SK-N-SH (cell line): Measurements from ENCODE around the gene PRKCQ. TPM values are rescaled to one million over a fixed set of nuclear protein-coding genes. Genes with fewer than 3 reads are reported as not detected.

Experiments used
- CTCF ChIA-PET: fragments of 300-600, 350-600 bp; formaldehyde crosslinking; extraction: SDS; loops from one replicate; lab custom pipeline; 2021; lab: Yijun Ruan, JAX
- POLR2A ChIA-PET: fragments of 350-600 bp; sonication (Branson Sonifier 250); formaldehyde crosslinking; extraction: SDS; loops from one replicate; lab custom pipeline; 2020; ENCODE audit warnings: antibody characterized with exemption, inconsistent platforms; lab: Yijun Ruan, JAX
- DNase-seq: peaks from one replicate; pipeline ENCODE4 v3.0.0; 2012
- H2AFZ ChIP-seq: fragments of 200-600 bp; sonication (generic); 2 replicates; pipeline ENCODE4 v1.8.1; 2016; ENCODE audit warnings: antibody characterized with exemption, mild to moderate bottlenecking, low read depth
- H3F3A ChIP-seq: fragments of 200-600 bp; sonication (generic); replicated peaks from 2 replicates; pipeline ENCODE3; 2016; ENCODE audit warnings: antibody characterized with exemption, mild to moderate bottlenecking; ENCODE audit not compliant: insufficient read depth
- H3K27ac ChIP-seq, 2 experiments: fragments of 200-500 bp in 1 of 2; fragments of 200-600 bp in 1 of 2; sonication (Bioruptor generic) in 1 of 2; sonication (generic), shearing (Covaris generic) in 1 of 2; 2 replicates each; pipeline versions ENCODE4 v1.5.1 to v1.6.1; 2014 to 2016; ENCODE audit warnings: low read depth in 2 of 2, inconsistent platforms in 1 of 2, low read length in 1 of 2, mild to moderate bottlenecking in 1 of 2, mixed read lengths in 1 of 2
- H3K27me3 ChIP-seq: fragments of 200-600 bp; sonication (generic), shearing (Covaris generic); 2 replicates; pipeline ENCODE4 v1.6.1; 2016; ENCODE audit warnings: mixed run types; ENCODE audit not compliant: insufficient read depth
- H3K36me3 ChIP-seq, 2 experiments: fragments of 200-500 bp in 1 of 2; fragments of 200-600 bp in 1 of 2; sonication (Bioruptor generic) in 1 of 2; sonication (generic) in 1 of 2; replicated peaks in 1 of 2; 2 replicates each; pipeline versions ENCODE3 to v1.5.1; 2014 to 2016; ENCODE audit warnings: low read length in 1 of 2, mild to moderate bottlenecking in 1 of 2; ENCODE audit not compliant: insufficient read depth in 2 of 2, control insufficient read depth in 1 of 2
- H3K4me1 ChIP-seq, 2 experiments: fragments of 200-500 bp in 1 of 2; fragments of 200-600 bp in 1 of 2; sonication (Bioruptor generic) in 1 of 2; sonication (generic), shearing (Covaris generic) in 1 of 2; 2 replicates each; pipeline versions ENCODE4 v1.5.1 to v1.6.1; 2014 to 2016; ENCODE audit warnings: low read depth in 1 of 2, low read length in 1 of 2, mixed run types in 1 of 2; ENCODE audit not compliant: insufficient read depth in 2 of 2, control insufficient read depth in 1 of 2
- H3K4me2 ChIP-seq: fragments of 200-600 bp; sonication (generic), shearing (Covaris generic); 2 replicates; pipeline ENCODE4 v1.6.1; 2017; ENCODE audit warnings: mixed run types
- H3K4me3 ChIP-seq, 2 experiments: fragments of 200-500 bp in 1 of 2; fragments of 200-600 bp in 1 of 2; sonication (Bioruptor generic) in 1 of 2; sonication (generic), shearing (Covaris generic) in 1 of 2; 2 replicates each; pipeline versions ENCODE4 v1.5.1 to v1.8.1; 2014 to 2016; ENCODE audit warnings: low read depth in 2 of 2, inconsistent platforms in 1 of 2, low read length in 1 of 2, mild to moderate bottlenecking in 1 of 2, mixed read lengths in 1 of 2, moderate library complexity in 1 of 2
- H3K79me2 ChIP-seq: fragments of 200-600 bp; sonication (generic); 2 replicates; pipeline ENCODE4 v1.8.1; 2017; ENCODE audit warnings: mild to moderate bottlenecking; ENCODE audit not compliant: insufficient read depth
- H3K9ac ChIP-seq: fragments of 200-600 bp; sonication (generic); 2 replicates; pipeline ENCODE4 v1.6.1; 2017; ENCODE audit warnings: mixed run types
- H3K9me2 ChIP-seq: fragments of 200-600 bp; sonication (generic); 2 replicates; pipeline ENCODE4 v1.6.1; 2017; ENCODE audit warnings: mixed run types
- H3K9me3 ChIP-seq: fragments of 200-600 bp; sonication (generic); 2 replicates; pipeline ENCODE4 v1.6.1; 2017; ENCODE audit warnings: mixed run types, mild to moderate bottlenecking, moderate library complexity
- H4K20me1 ChIP-seq: fragments of 200-600 bp; sonication (generic); 2 replicates; pipeline ENCODE4 v1.6.1; 2017; ENCODE audit warnings: mild to moderate bottlenecking, mixed run types; ENCODE audit not compliant: insufficient read depth
- EZH2phosphoT487 ChIP-seq: fragments of 200-600 bp; sonication (generic); IDR thresholded peaks from 2 replicates; pipeline ENCODE4 v1.6.1; 2017; ENCODE audit warnings: low read depth, mixed run types, mild to moderate bottlenecking, antibody characterized with exemption, moderate library complexity, borderline replicate concordance
- FOXJ3 ChIP-seq: sonication (generic); formaldehyde crosslinking; IDR thresholded peaks from 2 replicates; pipeline ENCODE4 v1.5.1; 2020; ENCODE audit warnings: mild to moderate bottlenecking, missing genetic modification reagents
- GABPA ChIP-seq: IDR thresholded peaks from 2 replicates; pipeline ENCODE4 v1.4.0; 2012; ENCODE audit warnings: low read depth, mild to moderate bottlenecking
- JUND ChIP-seq: IDR thresholded peaks from 2 replicates; pipeline ENCODE4 v1.4.0; 2012
- MEF2A ChIP-seq: IDR thresholded peaks from 2 replicates; pipeline ENCODE4 v1.4.0; 2012; ENCODE audit warnings: low read depth, borderline replicate concordance
- POLR2AphosphoS5 ChIP-seq: IDR thresholded peaks from 2 replicates; pipeline ENCODE4 v1.6.1; 2012; ENCODE audit warnings: low read depth, low read length
- TEAD4 ChIP-seq: IDR thresholded peaks from 2 replicates; pipeline ENCODE4 v1.4.0; 2012; ENCODE audit warnings: mild to moderate bottlenecking, borderline replicate concordance; ENCODE audit not compliant: insufficient read depth
- YY1 ChIP-seq: IDR thresholded peaks from 2 replicates; pipeline ENCODE4 v1.4.0; 2012; ENCODE audit warnings: low read depth, mild to moderate bottlenecking
- WGBS: methylation state at CpG from one replicate; pipeline ENCODE4 v1.1.6; 2017; ENCODE audit warnings: low lambda C conversion rate; 5-methylcytosine and 5-hydroxymethylcytosine counted together
- polyA plus RNA-seq, 3 experiments: library from polyadenylated mRNA; depleted of rRNA; stranded (reverse); fragments of >200 nt; gene quantifications; 2 replicates each; pipeline ENCODE4 v1.2.3, GENCODE V29; 2012
- TF ChIP-seq, protein P1 (sequence below): IDR thresholded peaks from 2 replicates; pipeline ENCODE4 v1.4.0; 2012; ENCODE audit warnings: low read depth
- TF ChIP-seq, protein P2 (sequence below): IDR thresholded peaks from 2 replicates; pipeline ENCODE4 v1.4.0; 2012; ENCODE audit warnings: low read depth, borderline replicate concordance

PRKCQ gene
- polyA plus RNA-seq, 1 of the 3 experiments (the other 2 are of a cell fraction): 0.18 TPM

- no peaks in the 10 kb centered on the region for H3K79me2 ChIP-seq
- H3K9me3 ChIP-seq: no peaks in the 10 kb centered on the region
- no peaks in the 10 kb centered on the region for H3K4me1 ChIP-seq
- DNase-seq: no peak
- H3K9ac ChIP-seq: no peak overlapping the region
- WGBS: 24% methylated on average over 5 of the region's 5 CpGs
- no peak overlapping the region for H3K4me2 ChIP-seq
- H2AFZ ChIP-seq: no peak overlapping the region
- CTCF ChIA-PET: interaction anchor here (0.7 to 1.4 kb wide), 2 partner anchors 42 to 52 kb away, joined by 3 read pairs; no protein-coding TSS in a partner anchor
- H4K20me1 ChIP-seq: no peaks in the 10 kb centered on the region
- H3F3A ChIP-seq: no peaks in the 10 kb centered on the region
- H3K4me3 ChIP-seq: no peak overlapping the region
- POLR2A ChIA-PET: no interaction called here
- H3K27me3 ChIP-seq: no peaks in the 10 kb centered on the region; the same call in 1 of the 2 replicates
- H3K36me3 ChIP-seq: no peaks in the 10 kb centered on the region
- TF ChIP-seq YY1: no peak
- TF ChIP-seq, protein P1, sequence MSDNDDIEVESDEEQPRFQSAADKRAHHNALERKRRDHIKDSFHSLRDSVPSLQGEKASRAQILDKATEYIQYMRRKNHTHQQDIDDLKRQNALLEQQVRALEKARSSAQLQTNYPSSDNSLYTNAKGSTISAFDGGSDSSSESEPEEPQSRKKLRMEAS: no peak
- TF ChIP-seq, all 33 proteins: peak for 0
- Histone ChIP-seq H3K27ac (no peak overlapping the region), H3K9me2 (no peaks in the 10 kb centered on the region)
These were observed 47.8 kb downstream of the PRKCQ start for GRCh38 chr10:6532321-6532720.

GRCh38 chr10:6530966-6531365, 49.1 kb downstream of the PRKCQ start:
- Histone ChIP-seq H3K4me1 (no peaks in the 10 kb centered on the region), H3K9me3 (no peaks in the 10 kb centered on the region), H3F3A (no peaks in the 10 kb centered on the region), H3K4me3 (no peak overlapping the region), H3K4me2 (no peak overlapping the region), H3K27ac (no peak overlapping the region), H4K20me1 (no peaks in the 10 kb centered on the region), H3K36me3 (no peaks in the 10 kb centered on the region), H2AFZ (no peak overlapping the region), H3K27me3 (no peaks in the 10 kb centered on the region; the same call in 1 of the 2 replicates), H3K9me2 (no peaks in the 10 kb centered on the region), H3K9ac (no peak overlapping the region), H3K79me2 (no peaks in the 10 kb centered on the region)
- no peak for DNase-seq
- 44% methylated on average over 3 of the region's 4 CpGs for WGBS
- ChIA-PET CTCF (interaction anchor here (1.4 kb wide), 1 partner anchor 50 kb away, joined by 6 read pairs; the partner anchor contains the start of gene PRKCQ), POLR2A (no interaction called here)
- TF ChIP-seq GABPA (no peak), POLR2AphosphoS5 (no peak), MEF2A (no peak), EZH2phosphoT487 (no peak), JUND (no peak), FOXJ3 (CRISPR knock-in tag) (no peak), YY1 (no peak), TEAD4 (no peak)
- TF ChIP-seq, protein P2, sequence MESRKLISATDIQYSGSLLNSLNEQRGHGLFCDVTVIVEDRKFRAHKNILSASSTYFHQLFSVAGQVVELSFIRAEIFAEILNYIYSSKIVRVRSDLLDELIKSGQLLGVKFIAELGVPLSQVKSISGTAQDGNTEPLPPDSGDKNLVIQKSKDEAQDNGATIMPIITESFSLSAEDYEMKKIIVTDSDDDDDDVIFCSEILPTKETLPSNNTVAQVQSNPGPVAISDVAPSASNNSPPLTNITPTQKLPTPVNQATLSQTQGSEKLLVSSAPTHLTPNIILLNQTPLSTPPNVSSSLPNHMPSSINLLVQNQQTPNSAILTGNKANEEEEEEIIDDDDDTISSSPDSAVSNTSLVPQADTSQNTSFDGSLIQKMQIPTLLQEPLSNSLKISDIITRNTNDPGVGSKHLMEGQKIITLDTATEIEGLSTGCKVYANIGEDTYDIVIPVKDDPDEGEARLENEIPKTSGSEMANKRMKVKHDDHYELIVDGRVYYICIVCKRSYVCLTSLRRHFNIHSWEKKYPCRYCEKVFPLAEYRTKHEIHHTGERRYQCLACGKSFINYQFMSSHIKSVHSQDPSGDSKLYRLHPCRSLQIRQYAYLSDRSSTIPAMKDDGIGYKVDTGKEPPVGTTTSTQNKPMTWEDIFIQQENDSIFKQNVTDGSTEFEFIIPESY: no peak
